GM18861 (cell line): ENCODE data around the gene PRRT3.
"Not testable (repeated sequence)": the region's sequence is repeated elsewhere in the genome, so short reads cannot be mapped to it uniquely, and the experiment has no call there.

Source experiments
- ATAC-seq: cut with Tn5 transposase; IDR thresholded peaks from one replicate; pipeline ENCODE4 v1.9.1; 2021; ENCODE audit not compliant: unreplicated experiment

The PRRT3 gene

DNA sequence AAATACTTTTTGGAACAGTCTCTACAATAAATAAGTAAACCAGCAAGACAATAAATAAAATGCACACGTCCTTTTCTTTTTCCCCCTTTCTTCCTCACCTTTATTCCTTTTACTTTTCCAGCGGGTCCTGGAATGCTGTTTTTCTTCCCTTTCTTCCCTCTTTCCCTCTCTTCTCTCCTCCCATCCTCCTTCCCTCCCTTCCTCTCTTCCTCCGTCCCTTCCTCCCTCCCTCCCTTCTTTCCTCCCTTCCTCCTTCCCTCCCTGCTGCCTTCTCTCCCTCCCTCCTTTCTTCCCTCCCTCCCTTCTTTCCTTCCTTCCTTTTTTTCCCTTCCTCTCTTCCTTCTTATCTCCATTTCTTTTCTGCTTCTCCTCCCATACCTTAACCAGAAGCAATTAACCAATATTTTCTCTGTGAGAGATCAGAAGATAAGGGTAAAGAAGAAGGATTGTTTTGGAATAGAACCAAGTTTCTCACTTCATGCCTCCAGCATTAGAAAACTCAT is 52.9 kb downstream of the PRRT3 start:
- no peak for ATAC-seq

DNA sequence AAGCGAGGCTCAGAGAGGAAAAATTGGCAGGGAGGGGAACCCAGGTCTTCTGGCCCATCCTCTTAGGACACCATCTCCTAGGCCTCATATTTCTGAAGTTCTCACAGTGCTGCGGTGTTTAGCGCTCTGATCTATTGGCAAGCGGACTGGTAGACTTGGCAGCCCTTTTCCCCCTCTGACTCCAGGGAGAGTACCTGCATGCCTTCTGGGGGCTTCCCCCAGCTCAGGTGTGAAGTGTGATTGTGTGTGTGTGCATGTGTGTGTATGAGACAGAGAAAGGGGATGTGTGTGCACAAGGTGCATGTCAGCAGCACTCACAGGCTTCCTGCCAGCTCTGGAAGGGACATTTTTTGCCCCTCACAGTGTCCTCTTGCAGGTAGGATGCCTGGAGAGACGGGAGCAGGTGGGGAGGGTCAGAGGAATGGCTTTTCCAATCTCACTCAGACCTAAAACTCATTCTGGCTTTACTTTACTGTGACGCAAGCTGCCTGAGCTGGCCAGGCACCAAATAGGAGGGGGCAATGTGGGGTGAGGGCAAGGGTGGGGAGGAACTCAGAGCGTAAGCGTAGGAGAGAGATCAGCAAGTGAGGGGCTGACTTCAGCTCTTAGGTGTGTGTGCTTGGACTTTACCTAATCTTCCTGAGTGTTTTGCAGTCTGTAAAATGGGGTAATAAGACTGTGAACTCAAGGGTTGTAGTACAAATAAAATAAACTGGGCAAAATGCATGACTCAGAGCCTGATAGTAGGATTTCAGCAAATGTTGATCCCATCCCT is 53.6 kb downstream of the PRRT3 start:
- ATAC-seq: no peak

DNA sequence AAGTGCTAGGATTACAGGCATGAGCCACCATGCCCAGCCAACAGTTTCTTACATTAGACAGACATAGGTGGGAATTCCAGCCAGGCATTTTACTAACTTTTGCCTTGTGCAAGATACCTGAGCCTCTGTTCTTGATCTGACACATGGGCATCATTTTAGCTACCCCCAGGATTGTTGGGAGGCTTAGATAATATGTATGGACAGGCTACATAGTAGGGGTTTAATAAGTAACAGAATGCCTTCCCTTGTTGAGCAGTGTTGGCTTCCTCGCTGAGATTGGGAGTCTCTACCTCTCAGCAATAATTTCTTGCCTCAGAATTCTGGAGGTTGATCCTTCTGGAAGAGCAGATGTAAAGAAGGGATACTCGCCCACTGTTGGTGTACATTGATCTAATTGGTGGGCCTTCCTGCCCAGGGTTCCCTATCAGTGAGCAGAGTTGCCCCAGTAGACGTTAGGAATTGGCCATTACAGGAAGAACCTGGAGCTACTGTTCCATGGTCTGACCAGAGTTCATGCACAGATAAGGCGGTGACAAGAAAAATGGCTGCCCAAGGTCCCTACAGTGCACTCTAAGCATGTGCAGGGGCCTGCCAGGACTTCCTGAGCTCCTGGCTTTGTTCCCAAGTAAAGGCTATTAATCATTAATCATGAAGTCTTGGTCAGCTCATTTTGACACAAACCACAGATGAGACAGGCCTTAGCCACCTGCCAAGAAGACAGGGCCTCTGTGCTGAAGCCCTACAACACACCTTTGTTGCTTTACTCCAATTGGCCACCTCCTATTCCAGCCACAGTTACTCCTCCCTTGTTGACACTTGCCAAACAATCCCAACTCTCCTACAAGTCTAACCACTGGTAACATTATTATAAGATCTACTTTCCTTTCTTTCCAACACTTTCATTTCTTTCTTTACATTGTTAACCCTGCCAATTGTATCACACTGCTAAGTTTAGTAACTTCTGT is 54.5 kb downstream of the PRRT3 start:
- peak; percentile 50 for ATAC-seq

DNA sequence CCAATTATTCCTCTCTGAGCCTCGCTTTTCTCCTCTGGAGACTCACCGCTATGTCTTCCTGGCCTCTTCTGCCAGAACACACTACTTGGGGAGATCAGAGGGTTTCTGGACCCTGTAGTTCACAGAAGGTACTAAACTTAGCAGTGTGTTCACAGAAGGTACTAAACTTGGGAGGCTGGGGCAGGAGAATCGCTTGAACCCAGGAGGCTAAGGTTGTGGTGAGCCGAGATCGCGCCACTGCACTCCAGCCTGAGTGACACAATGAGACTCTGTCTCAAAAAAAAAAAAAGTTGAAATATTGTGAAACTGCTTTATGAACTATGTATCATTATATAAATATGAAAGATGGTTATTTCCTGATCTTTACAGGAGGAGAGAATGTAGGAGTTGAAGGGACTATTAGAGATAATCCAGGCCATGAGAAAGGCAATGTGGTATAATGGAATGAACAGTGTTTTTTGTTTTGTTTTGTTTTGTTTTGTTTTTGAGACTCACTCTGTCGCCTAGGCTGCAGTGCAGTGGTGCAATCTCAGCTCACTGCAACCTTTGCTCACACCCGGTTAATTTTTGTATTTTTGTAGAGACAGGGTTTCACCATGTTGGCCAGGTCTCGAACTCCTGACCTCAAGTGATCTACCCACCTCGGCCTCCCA is 55.3 kb downstream of the PRRT3 start:
- ATAC-seq: not testable (repeated sequence)

DNA sequence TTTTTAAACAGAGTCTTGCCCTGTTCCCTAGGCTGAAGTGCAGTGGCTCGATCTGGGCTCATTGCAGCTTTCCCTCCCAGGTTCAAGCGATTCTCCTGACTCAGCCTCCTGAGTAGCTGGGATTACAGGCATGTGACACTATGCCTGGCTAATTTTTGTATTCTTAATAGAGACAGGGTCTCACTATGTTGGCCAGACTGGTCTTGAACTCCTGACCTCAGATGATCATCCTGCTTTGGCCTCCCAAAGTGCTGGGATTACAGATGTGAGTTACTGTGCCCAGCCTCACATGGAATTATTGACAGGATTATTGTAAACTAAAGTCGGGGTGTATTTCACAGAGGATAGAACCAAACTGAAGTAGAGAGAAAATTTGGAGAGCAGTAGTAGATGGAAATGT is 56.5 kb downstream of the PRRT3 start:
- not testable (repeated sequence) for ATAC-seq
